GM12878 (cell line): ENCODE measurements around the gene C10orf90.

Experiments used
- EZH2 ChIP-seq: IDR thresholded peaks from 2 replicates; pipeline ENCODE4 v1.6.1; 2012; ENCODE audit warnings: low read depth, mild to moderate bottlenecking, control low read depth, inconsistent platforms, low read length, borderline replicate concordance; ENCODE audit not compliant: control insufficient read depth
- POLR2A ChIP-seq: IDR thresholded peaks from 2 replicates; pipeline ENCODE4 v1.6.1; 2011; ENCODE audit warnings: low read depth, mild to moderate bottlenecking, low read length
- POLR2AphosphoS5 ChIP-seq: IDR thresholded peaks from 2 replicates; pipeline ENCODE4 v1.6.1; 2011; ENCODE audit warnings: mild to moderate bottlenecking, low read length, inconsistent platforms
- SIN3A ChIP-seq: IDR thresholded peaks from 2 replicates; pipeline ENCODE4 v1.6.1; 2012; ENCODE audit warnings: low read depth, low read length, improper control_type of control experiment
- SREBF1 ChIP-seq: IDR thresholded peaks from 2 replicates; pipeline ENCODE4 v1.6.1; 2012; ENCODE audit warnings: mild to moderate bottlenecking, low read length
- TF ChIP-seq, protein P1 (sequence below), 3 experiments: IDR thresholded peaks in 2 of 3; conservative IDR thresholded peaks in 1 of 3; 2 replicates each; pipeline ENCODE4 v1.5.1; 2011; ENCODE audit warnings: low read depth in 3 of 3, low read length in 3 of 3, mild to moderate bottlenecking in 3 of 3, control low read depth in 2 of 3, moderate library complexity in 2 of 3, inconsistent platforms in 1 of 3, mixed read lengths in 1 of 3; ENCODE audit not compliant: control insufficient read depth in 2 of 3, insufficient read depth in 1 of 3; ENCODE audit errors: extremely low read depth in 1 of 3
- TF ChIP-seq, protein P2 (sequence below): IDR thresholded peaks from 2 replicates; pipeline ENCODE4 v1.6.1; 2012; ENCODE audit warnings: low read depth, low read length, improper control_type of control experiment
- TF ChIP-seq, protein P3 (sequence below): IDR thresholded peaks from 2 replicates; pipeline ENCODE4 v1.6.1; 2011; ENCODE audit warnings: low read depth, low read length, improper control_type of control experiment, borderline replicate concordance
- TF ChIP-seq, protein P4 (sequence below): IDR thresholded peaks from 2 replicates; pipeline ENCODE4 v1.6.1; 2011; ENCODE audit warnings: borderline replicate concordance, low read depth, mild to moderate bottlenecking, moderate library complexity, mixed read lengths, low read length; ENCODE audit not compliant: insufficient read depth; ENCODE audit errors: extremely low read length

DNA sequence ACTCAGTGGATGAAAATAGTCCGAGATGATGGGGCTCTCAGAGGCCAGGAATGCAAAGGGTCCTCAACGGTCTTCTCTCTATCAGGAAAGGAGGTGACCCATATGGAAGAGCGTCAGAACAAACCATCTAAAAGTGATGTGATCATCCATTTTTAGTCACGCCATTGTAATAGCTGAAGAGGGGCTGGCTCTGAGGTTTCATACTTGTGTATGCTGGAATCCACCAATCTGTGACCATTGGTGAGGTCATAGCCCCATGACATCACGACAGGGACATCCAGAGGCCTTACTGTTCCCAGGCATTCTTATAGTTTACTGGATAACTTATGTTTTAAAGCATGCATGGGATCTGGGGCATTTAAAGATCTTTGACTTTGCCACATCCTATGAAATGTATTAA lies 83.6 kb downstream of the C10orf90 start:
- TF ChIP-seq EZH2 (no peak), POLR2AphosphoS5 (no peak), SIN3A (no peak), SREBF1 (no peak), POLR2A (no peak)
- TF ChIP-seq, protein P1, sequence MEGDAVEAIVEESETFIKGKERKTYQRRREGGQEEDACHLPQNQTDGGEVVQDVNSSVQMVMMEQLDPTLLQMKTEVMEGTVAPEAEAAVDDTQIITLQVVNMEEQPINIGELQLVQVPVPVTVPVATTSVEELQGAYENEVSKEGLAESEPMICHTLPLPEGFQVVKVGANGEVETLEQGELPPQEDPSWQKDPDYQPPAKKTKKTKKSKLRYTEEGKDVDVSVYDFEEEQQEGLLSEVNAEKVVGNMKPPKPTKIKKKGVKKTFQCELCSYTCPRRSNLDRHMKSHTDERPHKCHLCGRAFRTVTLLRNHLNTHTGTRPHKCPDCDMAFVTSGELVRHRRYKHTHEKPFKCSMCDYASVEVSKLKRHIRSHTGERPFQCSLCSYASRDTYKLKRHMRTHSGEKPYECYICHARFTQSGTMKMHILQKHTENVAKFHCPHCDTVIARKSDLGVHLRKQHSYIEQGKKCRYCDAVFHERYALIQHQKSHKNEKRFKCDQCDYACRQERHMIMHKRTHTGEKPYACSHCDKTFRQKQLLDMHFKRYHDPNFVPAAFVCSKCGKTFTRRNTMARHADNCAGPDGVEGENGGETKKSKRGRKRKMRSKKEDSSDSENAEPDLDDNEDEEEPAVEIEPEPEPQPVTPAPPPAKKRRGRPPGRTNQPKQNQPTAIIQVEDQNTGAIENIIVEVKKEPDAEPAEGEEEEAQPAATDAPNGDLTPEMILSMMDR (IDR thresholded peaks at IDR 0.05 in 2 of 3, conservative IDR thresholded peaks at IDR 0.05 in 1 of 3; ENCODE audit: control insufficient read depth in 2 of 3, extremely low read depth in 1 of 3, insufficient read depth in 1 of 3, low read depth in 3 of 3, low read length in 3 of 3): no peak
- TF ChIP-seq, protein P2, sequence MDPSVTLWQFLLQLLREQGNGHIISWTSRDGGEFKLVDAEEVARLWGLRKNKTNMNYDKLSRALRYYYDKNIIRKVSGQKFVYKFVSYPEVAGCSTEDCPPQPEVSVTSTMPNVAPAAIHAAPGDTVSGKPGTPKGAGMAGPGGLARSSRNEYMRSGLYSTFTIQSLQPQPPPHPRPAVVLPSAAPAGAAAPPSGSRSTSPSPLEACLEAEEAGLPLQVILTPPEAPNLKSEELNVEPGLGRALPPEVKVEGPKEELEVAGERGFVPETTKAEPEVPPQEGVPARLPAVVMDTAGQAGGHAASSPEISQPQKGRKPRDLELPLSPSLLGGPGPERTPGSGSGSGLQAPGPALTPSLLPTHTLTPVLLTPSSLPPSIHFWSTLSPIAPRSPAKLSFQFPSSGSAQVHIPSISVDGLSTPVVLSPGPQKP: no peak
- TF ChIP-seq, protein P3, sequence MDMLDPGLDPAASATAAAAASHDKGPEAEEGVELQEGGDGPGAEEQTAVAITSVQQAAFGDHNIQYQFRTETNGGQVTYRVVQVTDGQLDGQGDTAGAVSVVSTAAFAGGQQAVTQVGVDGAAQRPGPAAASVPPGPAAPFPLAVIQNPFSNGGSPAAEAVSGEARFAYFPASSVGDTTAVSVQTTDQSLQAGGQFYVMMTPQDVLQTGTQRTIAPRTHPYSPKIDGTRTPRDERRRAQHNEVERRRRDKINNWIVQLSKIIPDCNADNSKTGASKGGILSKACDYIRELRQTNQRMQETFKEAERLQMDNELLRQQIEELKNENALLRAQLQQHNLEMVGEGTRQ: no peak
- TF ChIP-seq, protein P4, sequence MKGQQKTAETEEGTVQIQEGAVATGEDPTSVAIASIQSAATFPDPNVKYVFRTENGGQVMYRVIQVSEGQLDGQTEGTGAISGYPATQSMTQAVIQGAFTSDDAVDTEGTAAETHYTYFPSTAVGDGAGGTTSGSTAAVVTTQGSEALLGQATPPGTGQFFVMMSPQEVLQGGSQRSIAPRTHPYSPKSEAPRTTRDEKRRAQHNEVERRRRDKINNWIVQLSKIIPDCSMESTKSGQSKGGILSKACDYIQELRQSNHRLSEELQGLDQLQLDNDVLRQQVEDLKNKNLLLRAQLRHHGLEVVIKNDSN: no peak
